Measurements from ENCODE around the gene FANCG.

Gene FANCG

GRCh38 chr9:35103660-35104191 lies 24.0 kb upstream of the FANCG start:
- DNase-seq (ENCODE audit: low read depth, low spot score) = no peak

GRCh38 chr9:35102769-35103659 lies 23.3 kb upstream of the FANCG start, which contains the start of gene STOML2:
Gene STOML2 (minus strand): TSS chr9:35103131. CDS start chr9:35103094, 37 bp downstream.
- peak; percentile 95 for DNase-seq (ENCODE audit: low read depth, low spot score)

GRCh38 chr9:35102465-35102768 lies 22.7 kb upstream of the FANCG start:
- DNase-seq (ENCODE audit: low read depth, low spot score) = no peak

- DNase-seq (ENCODE audit: low read depth, low spot score) = no peak
Observed at GRCh38 chr9:35097573-35097972, 17.8 kb upstream of the FANCG start.

DNA sequence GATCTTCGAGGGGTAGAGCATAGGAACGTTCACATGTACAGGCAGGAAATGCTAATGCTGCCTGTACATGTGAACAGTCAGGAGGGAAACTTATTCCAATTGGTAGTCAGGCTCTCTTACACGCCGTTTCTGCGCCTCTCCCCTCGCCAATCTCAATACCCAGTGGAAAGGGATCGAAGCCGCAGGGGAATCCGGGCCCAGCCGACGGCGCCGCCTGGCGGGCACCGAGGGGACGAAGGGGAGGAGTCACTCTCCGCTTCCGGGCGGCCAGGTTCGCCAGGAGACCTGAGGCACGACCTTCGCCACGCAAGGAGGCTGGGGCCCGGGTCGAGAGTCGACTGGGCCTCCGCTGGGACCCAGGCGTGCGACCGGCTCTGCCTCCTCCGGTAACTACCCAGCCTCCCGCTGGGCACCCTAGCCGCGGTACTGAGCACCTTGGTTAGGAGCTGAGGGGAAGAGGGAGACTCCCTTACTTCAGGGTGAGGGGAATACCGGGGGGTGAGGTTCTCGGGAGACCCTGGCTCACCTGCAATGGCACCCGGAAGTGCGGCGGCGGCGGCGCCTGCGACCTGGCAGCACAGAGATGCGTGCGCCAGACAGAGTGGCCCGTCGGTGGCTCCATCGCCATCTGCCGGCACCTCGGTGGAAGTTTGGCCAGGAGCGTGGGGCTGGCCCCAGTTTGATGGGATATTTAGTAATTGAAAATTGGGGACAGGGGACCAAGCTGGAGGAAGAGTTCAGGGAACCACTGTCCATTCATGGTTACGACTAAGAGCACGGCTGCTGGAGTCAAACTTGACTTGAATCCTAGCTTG lies 16.5 kb upstream of the FANCG start, which contains the start of gene PIGO:
PIGO (minus strand) TSS at position 557 of the 815 bp plus-strand sequence. CDS start 1,026 bp downstream, outside the sequence.
- DNase-seq (ENCODE audit: low read depth, low spot score) = no peak

GRCh38 chr9:35091536-35091935 lies 11.8 kb upstream of the FANCG start:
- DNase-seq (ENCODE audit: low read depth, low spot score) = no peak

- no peak for DNase-seq (ENCODE audit: low read depth, low spot score)
Observed at GRCh38 chr9:35089434-35089833, 9.7 kb upstream of the FANCG start.

- no peak for DNase-seq (ENCODE audit: low read depth, low spot score)
Observed at GRCh38 chr9:35085078-35085477, 5.3 kb upstream of the FANCG start.

GRCh38 chr9:35079041-35079425 lies 709 bp downstream of the FANCG start:
- DNase-seq (ENCODE audit: low read depth, low spot score) = no peak

- no peak for DNase-seq (ENCODE audit: low read depth, low spot score)
Observed at GRCh38 chr9:35078066-35078465, 1.7 kb downstream of the FANCG start.

DNA sequence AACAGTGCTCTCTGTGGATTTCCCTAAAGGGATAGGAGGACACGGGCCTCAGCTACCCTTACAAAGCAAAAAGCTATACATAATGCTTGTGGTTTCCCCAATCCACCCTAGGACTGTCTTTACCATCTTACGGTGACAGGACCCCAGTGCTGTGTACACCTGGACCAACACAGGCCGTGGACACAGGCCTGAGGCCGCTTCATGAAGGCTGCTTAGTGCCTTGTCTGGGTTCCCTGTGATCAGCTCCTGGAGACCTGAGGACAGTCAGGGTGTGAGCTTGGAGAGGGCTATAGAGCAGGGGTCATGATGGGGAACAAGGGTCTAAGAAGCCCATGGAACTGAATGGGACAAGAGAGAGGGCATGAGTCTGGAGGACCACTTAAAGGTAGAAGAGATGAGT lies 2.9 kb downstream of the FANCG start:
- DNase-seq (ENCODE audit: low read depth, low spot score) = no peak

GRCh38 chr9:35075358-35075757 lies 4.4 kb downstream of the FANCG start:
- DNase-seq (ENCODE audit: low read depth, low spot score) = no peak

DNA sequence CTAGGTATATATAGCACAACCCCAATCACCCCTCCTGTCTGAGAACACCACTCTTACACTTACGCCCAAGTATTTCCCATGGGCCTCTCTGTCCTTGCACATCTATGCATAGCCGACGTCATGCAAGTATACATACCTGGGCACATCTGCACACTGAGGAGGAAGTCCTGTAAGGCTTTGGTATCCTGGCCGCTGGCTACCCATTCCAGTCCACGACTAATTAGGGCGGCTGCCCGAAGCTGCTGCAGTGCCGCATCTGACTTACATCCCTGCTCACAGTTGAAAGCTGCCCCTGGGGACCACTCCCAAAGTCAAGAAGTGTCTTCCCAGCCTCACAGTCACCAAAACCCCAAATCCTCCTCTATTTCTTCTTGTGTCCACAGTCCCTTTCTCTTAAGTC lies 5.0 kb downstream of the FANCG start:
- no peak for DNase-seq (ENCODE audit: low read depth, low spot score)

GRCh38 chr9:35074141-35074540 lies 5.6 kb downstream of the FANCG start:
- DNase-seq (ENCODE audit: low read depth, low spot score) = no peak

DNA sequence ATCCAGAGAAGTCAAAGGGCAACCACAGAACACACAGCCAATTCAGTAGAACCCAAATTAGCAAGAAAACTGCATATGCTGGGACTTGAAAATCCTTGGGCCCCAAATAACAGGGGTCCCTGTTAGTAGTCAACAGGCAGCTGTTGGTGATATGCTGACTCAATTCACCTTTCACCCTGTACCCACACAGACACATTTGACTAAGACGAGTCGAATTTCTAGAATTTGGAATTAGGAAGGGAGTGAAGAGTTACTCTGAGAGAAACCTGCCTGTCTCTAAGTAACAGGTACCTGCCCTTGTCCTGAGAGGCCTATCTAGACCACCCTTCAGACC lies 6.5 kb downstream of the FANCG start:
- DNase-seq (ENCODE audit: low read depth, low spot score) = no peak

DNA sequence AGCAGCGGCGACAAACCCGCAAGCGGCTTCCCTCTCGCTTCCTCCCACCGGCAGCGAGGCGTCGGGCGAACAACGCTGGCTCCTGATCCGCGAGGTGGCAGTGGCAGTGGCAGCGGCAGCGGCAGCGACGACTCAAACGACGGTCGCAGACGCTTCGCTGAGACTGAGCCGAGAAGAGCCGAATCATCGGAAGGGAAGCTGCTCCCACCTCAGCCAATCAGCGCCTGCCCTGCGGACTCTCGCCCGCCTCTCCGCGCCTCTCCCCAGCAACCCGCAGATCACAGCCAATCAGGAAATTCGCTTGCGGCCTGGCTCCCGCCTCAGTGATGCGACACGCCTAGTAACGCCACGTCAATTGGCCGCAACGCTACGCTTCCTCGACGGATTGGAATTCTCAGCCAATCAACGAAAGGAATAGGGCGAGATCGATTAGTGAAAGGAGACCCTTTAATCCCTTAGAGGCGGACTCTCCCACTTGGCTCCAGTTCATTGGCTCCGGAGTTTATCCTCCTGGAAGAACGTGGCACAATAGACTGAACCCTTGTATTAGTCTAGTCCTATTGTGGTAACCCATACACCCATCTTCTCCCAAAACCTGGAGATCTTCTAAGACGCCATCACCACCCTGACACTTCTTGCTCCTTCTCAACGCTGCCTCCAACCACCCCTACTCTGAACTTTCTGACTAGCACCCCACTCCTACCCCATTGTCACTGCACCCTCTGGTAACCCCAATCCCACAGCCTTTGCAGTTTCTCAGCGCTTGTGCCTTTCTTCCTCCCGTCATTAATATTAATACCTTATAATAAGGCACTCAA lies 7.1 kb downstream of the FANCG start, which contains the start of gene VCP:
VCP (minus strand) TSS at position 165 of the 818 bp plus-strand sequence. CDS start 272 bp downstream, outside the sequence.
- DNase-seq (ENCODE audit: low read depth, low spot score) = peak; percentile 98

DNA sequence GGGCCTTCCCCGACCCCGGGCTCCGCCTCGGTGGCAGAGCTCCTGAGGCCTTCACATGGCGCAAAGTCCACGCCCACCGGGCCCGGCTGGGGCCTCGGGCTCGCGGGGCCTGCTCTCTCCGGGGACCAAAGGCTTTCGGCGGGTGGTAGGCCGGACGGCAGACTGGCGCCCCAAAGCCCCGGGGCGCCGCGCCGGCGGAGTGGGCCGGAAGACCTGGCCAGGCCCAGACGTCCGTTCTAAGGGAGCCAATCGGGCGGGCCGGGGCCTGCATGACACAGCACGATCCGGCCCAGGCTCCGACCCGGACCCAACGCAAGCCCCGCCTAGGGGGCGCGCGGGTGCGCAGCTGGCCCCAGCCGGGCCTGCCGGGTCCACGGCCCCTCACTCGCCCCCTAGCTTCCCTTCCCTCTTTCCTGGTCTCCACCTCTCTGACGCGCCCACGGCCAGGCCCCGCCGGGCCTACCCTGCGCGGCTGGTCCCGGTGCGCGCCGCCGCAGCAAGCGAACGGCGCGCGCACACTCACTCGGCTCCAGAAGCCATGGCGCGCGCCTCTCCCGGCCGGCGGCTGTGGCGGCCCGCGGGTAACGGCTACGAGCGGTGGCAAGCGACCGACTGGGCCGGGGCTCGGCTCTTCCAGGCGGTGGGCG lies 7.8 kb downstream of the FANCG start:
- peak; percentile 40 for DNase-seq (ENCODE audit: low read depth, low spot score)

GRCh38 chr9:35070823-35071813 lies 8.6 kb downstream of the FANCG start:
- no peak for DNase-seq (ENCODE audit: low read depth, low spot score)

- DNase-seq (ENCODE audit: low read depth, low spot score) = no peak
Observed at GRCh38 chr9:35069020-35069419, 10.7 kb downstream of the FANCG start.

GRCh38 chr9:35067056-35067455 lies 12.7 kb downstream of the FANCG start:
- DNase-seq (ENCODE audit: low read depth, low spot score) = no peak
